GM10248 (cell line): Measurements from ENCODE around the gene HAS3.
A peak's percentile ranks its signal among the peaks of the same experiment; 100 is the strongest.

ENCODE experiments used
- CTCF ChIA-PET: fragments of 300-600 bp; sonication (Branson Sonifier 250); formaldehyde crosslinking; extraction: SDS; loops from one replicate; lab custom pipeline; 2021; ENCODE audit warnings: antibody characterized with exemption; lab: Yijun Ruan, JAX
- POLR2A ChIA-PET: fragments of 350-650 bp; sonication (Branson Sonifier 250); formaldehyde crosslinking; extraction: SDS; loops from one replicate; lab custom pipeline; 2020; ENCODE audit warnings: antibody characterized with exemption; lab: Yijun Ruan, JAX
- DNase-seq: peaks from one replicate; pipeline ENCODE4 v3.0.0; 2012; ENCODE audit errors: extremely low spot score
- TF ChIP-seq, protein P1 (sequence below): IDR thresholded peaks from 2 replicates; pipeline ENCODE4 v1.5.1; 2012; ENCODE audit warnings: mild to moderate bottlenecking, low read depth; ENCODE audit errors: extremely low read depth, missing control alignments, control extremely low read depth

HAS3 gene

DNA sequence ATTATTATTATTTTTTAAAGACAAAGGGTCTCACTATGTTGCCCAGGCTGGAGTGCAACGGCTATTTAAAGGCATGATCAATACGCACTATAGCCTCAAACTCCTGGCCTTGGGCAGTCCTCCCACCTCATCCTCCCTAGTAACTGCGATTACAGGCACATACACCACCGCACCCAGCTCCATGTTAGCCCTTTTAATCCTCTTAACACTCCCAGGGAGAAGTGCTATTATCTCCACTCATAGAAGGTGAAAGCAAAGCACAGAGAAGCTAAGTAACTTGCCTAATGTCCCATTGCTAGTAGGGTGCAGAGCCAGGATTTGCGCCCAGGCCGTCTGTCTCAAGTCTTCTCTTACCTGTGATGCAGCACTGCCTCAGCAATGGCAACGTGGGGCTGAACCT, 5.0 kb downstream of the HAS3 start:
- DNase-seq, result no peak
- CTCF ChIA-PET, result interaction anchor here (0.8 to 4.3 kb wide), 5 partner anchors 9 to 221 kb away, joined by 3 to 60 read pairs (median 5); no protein-coding TSS in a partner anchor
- POLR2A ChIA-PET, result no interaction called here
- TF ChIP-seq, protein P1, sequence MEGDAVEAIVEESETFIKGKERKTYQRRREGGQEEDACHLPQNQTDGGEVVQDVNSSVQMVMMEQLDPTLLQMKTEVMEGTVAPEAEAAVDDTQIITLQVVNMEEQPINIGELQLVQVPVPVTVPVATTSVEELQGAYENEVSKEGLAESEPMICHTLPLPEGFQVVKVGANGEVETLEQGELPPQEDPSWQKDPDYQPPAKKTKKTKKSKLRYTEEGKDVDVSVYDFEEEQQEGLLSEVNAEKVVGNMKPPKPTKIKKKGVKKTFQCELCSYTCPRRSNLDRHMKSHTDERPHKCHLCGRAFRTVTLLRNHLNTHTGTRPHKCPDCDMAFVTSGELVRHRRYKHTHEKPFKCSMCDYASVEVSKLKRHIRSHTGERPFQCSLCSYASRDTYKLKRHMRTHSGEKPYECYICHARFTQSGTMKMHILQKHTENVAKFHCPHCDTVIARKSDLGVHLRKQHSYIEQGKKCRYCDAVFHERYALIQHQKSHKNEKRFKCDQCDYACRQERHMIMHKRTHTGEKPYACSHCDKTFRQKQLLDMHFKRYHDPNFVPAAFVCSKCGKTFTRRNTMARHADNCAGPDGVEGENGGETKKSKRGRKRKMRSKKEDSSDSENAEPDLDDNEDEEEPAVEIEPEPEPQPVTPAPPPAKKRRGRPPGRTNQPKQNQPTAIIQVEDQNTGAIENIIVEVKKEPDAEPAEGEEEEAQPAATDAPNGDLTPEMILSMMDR, result no peak

DNA sequence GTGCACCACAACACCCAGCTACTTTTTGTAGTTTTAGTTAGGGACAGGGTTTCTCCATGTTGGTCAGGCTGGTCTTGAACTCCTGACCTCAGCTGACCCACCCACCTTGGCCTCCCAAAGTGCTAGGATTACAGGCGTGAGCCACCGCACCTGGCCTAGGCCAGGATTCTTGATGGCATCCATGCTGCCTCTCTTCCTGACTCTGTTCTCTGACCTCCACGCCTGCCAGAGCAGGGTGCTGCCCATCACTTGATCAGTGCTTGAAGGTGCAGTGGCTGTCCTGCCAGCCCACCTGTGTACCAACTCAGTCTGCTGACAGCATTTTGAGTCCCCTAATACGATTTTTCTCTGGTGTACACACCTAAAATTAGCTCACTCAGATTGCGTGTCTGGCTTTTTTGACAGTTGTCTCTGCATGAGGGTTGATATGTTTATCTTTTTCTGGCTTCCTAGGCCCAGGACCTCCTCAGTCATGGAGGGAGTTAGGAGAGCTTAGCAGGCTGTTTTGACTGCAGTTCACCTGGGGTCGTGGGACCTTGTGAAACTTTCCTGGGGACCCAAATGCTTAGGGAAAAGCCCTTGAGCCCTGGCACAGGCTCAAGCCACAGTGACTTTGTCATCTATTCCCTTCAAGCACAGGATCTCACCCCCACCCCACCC, 5.9 kb downstream of the HAS3 start:
- POLR2A ChIA-PET, result no interaction called here
- DNase-seq, result no peak
- TF ChIP-seq, protein P1, result no peak
- CTCF ChIA-PET, result interaction anchor here (0.6 to 4.3 kb wide), 16 partner anchors 10 to 582 kb away, joined by 3 to 60 read pairs (median 6); no protein-coding TSS in a partner anchor

DNA sequence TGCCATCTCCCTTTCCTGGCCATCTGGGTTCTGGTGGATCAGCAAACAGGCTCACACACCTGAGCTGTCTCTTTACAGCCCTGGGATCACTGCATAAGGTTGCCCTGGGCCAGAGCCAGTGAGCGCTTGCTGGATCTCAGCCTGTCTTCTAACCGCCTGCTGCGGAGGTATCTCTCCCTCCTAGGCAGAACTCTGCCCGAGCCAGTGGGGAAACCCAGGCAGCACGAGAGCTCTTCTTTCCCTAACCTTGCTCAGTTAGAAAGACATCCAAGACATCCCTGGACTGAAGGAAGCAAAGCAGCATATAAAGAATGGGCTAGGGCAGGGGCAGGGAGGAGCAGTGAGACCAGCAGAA, 6.4 kb downstream of the HAS3 start:
- CTCF ChIA-PET, result interaction anchor here (0.9 to 4.3 kb wide), 15 partner anchors 9 to 583 kb away, joined by 3 to 60 read pairs (median 6); no protein-coding TSS in a partner anchor
- TF ChIP-seq, protein P1, result no peak
- DNase-seq, result no peak
- POLR2A ChIA-PET, result no interaction called here

DNA sequence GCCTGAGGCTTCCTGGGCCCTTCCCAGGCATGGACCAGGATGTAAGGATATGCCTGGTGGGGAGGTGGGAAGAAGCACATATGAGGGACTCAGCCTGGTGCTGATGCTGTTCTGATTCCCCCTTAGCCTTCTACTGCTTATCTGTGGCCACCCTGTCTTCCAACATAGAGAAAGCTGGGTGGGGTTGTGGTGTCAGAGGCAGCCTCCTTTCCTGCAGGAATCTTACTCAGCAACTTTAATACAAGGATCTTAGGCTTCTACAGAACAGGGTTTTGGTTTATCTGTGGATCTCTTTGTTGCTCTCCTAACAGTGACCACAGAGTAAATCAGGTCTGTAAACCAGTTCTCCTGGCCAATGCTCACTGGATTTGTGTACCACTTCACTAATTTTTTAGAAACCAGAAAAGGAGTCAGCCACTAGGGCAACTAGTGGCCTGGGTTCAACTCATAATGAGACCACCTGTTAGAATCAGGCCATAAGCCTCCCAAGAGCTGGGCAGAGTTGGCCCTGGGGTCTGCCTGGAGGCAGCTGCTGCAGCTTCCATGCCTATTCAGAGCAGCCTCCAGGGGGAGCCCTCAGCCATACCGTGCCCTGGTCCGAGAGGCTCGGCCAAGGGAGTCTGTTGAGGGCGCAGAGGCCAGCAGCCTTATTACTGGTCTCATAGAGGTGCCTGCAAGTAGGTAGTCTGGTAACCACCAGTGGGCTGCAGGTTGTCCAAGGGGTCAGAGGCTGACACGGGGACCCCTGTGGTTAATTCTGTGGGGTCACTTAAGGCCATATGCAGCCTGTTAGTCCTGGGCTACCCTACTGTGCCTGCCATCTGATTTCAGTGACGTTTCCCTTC, 7.1 kb downstream of the HAS3 start:
- TF ChIP-seq, protein P1, result peak; percentile 82
- peak; percentile 79 for DNase-seq
- POLR2A ChIA-PET, result interaction anchor here (0.6 kb wide), 1 partner anchor 418 kb away, joined by 6 read pairs; no protein-coding TSS in a partner anchor
- CTCF ChIA-PET, result interaction anchor here (0.6 to 4.3 kb wide), 30 partner anchors 9 to 592 kb away, joined by 3 to 60 read pairs (median 4); partner anchors contain the start of genes CHTF8, TANGO6 and UTP4

DNA sequence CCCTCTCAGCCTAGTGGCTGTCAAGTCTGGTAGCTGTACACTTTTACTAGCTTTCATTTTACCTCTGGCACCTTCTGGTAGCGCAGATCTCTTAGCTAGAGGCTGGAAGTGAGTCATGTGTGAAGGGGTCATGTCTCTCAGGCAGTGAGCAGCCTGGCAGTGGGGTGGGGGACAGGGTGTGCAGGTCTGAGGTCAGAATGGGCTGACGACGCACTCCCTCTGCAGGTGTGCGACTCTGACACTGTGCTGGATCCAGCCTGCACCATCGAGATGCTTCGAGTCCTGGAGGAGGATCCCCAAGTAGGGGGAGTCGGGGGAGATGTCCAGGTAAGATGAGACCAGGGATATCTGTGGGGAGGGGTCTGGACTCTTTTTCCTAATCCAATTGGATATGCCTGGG, 7.8 kb downstream of the HAS3 start:
- TF ChIP-seq, protein P1, result no peak
- ChIA-PET CTCF (interaction anchor here (0.9 to 4.3 kb wide), 26 partner anchors 8 to 603 kb away, joined by 3 to 60 read pairs (median 4); partner anchors contain the start of genes CHTF8, TANGO6 and UTP4), POLR2A (no interaction called here)
- no peak for DNase-seq

DNA sequence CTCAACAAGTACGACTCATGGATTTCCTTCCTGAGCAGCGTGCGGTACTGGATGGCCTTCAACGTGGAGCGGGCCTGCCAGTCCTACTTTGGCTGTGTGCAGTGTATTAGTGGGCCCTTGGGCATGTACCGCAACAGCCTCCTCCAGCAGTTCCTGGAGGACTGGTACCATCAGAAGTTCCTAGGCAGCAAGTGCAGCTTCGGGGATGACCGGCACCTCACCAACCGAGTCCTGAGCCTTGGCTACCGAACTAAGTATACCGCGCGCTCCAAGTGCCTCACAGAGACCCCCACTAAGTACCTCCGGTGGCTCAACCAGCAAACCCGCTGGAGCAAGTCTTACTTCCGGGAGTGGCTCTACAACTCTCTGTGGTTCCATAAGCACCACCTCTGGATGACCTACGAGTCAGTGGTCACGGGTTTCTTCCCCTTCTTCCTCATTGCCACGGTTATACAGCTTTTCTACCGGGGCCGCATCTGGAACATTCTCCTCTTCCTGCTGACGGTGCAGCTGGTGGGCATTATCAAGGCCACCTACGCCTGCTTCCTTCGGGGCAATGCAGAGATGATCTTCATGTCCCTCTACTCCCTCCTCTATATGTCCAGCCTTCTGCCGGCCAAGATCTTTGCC, 9.0 kb downstream of the HAS3 start:
- TF ChIP-seq, protein P1, result no peak
- ChIA-PET CTCF (interaction anchor here (1.1 to 4.3 kb wide), 9 partner anchors 9 to 604 kb away, joined by 3 to 60 read pairs (median 10); partner anchors contain the start of genes CHTF8, TANGO6 and UTP4), POLR2A (interaction anchor here (0.6 kb wide), 1 partner anchor 17 kb away, joined by 3 read pairs; no protein-coding TSS in a partner anchor)
- DNase-seq, result no peak
